ENCODE measurements around the gene TMPRSS4. TPM values are rescaled to one million over a fixed set of nuclear protein-coding genes. Genes with fewer than 3 reads are reported as not detected.

Gene TMPRSS4
- total RNA-seq, 4 donors from 2014 or later = not detected

DNA sequence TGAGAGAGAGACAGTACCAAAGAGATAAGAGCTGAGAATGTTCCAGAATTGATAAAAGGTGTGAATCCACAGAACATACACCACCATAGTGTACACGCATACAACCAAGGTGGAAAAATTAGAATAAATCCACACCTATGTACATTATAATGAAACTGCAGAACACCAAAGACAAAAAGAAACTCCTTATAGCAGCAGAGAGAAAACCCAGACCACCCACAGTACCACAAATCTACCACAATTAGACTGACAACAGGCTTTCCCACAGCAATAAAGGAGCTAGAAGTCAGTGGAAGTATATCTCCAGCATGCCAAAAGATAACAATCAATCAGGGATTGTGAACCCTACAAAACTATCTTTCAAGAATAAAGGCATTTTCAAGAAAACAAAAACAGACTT lies 43.9 kb downstream of the TMPRSS4 start:
- Histone ChIP-seq H3K9me3 (no peaks in the 10 kb centered on the region), H3K27ac (no peak overlapping the region), H3K4me1 (no peaks in the 10 kb centered on the region), H3K4me3 (no peak overlapping the region), H3K27me3 (peaks cover 0 to 8% of the 10 kb centered on the region in 2 donors), H3K36me3 (no peaks in the 10 kb centered on the region)
- TF ChIP-seq, protein P1, sequence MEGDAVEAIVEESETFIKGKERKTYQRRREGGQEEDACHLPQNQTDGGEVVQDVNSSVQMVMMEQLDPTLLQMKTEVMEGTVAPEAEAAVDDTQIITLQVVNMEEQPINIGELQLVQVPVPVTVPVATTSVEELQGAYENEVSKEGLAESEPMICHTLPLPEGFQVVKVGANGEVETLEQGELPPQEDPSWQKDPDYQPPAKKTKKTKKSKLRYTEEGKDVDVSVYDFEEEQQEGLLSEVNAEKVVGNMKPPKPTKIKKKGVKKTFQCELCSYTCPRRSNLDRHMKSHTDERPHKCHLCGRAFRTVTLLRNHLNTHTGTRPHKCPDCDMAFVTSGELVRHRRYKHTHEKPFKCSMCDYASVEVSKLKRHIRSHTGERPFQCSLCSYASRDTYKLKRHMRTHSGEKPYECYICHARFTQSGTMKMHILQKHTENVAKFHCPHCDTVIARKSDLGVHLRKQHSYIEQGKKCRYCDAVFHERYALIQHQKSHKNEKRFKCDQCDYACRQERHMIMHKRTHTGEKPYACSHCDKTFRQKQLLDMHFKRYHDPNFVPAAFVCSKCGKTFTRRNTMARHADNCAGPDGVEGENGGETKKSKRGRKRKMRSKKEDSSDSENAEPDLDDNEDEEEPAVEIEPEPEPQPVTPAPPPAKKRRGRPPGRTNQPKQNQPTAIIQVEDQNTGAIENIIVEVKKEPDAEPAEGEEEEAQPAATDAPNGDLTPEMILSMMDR (IDR thresholded peaks at IDR 0.05) = no peak
- TF ChIP-seq POLR2A (IDR thresholded peaks at IDR 0.05) (no peak), EP300 (IDR thresholded peaks at IDR 0.05) (no peak)
- WGBS, 2 donors = 95 to 96% methylated on average over 1 of the region's 1 CpG
- DNase-seq (ENCODE audit: low spot score in 2 of 2) = no peak

- Histone ChIP-seq H3K9me3 (no peaks in the 10 kb centered on the region), H3K27me3 (peaks cover 0 to 4% of the 10 kb centered on the region in 2 donors), H3K4me1 (no peaks in the 10 kb centered on the region), H3K27ac (no peak overlapping the region), H3K36me3 (no peaks in the 10 kb centered on the region), H3K4me3 (no peak overlapping the region)
- DNase-seq (ENCODE audit: low spot score in 2 of 2) = no peak
- TF ChIP-seq EP300 (IDR thresholded peaks at IDR 0.05) (no peak), POLR2A (IDR thresholded peaks at IDR 0.05) (no peak)
- TF ChIP-seq, protein P1 (IDR thresholded peaks at IDR 0.05) = no peak
- WGBS, 2 donors = 72 to 77% methylated on average over 8 of the region's 8 CpGs
Observed at GRCh38 chr11:118124929-118125535, 48.2 kb downstream of the TMPRSS4 start.

- Histone ChIP-seq H3K9me3 (no peaks in the 10 kb centered on the region), H3K27me3 (peaks cover 0 to 4% of the 10 kb centered on the region in 2 donors), H3K27ac (no peak overlapping the region), H3K4me3 (no peak overlapping the region), H3K4me1 (no peaks in the 10 kb centered on the region), H3K36me3 (no peaks in the 10 kb centered on the region)
- 81 to 83% methylated on average over 7 of the region's 7 CpGs for WGBS, 2 donors
- no peak for DNase-seq (ENCODE audit: low spot score in 2 of 2)
- TF ChIP-seq POLR2A (IDR thresholded peaks at IDR 0.05) (no peak), EP300 (IDR thresholded peaks at IDR 0.05) (no peak)
- TF ChIP-seq, protein P1 (IDR thresholded peaks at IDR 0.05) = no peak
Observed at GRCh38 chr11:118126082-118126838, 49.4 kb downstream of the TMPRSS4 start.

GRCh38 chr11:118128310-118128709 lies 51.4 kb downstream of the TMPRSS4 start:
- Histone ChIP-seq H3K27ac (no peak overlapping the region), H3K36me3 (no peaks in the 10 kb centered on the region), H3K27me3 (peaks cover 0 to 4% of the 10 kb centered on the region in 2 donors), H3K4me3 (no peak overlapping the region), H3K4me1 (no peaks in the 10 kb centered on the region), H3K9me3 (no peaks in the 10 kb centered on the region)
- DNase-seq (ENCODE audit: low spot score in 2 of 2) = no peak
- 43 to 46% methylated on average over 4 of the region's 4 CpGs for WGBS, 2 donors
- TF ChIP-seq POLR2A (IDR thresholded peaks at IDR 0.05) = no peak
- TF ChIP-seq EP300 (IDR thresholded peaks at IDR 0.05) = no peak
- TF ChIP-seq, protein P1 (IDR thresholded peaks at IDR 0.05) = no peak
